H9 (cell line): ENCODE data around the gene VPS13C. TPM values are rescaled to one million over a fixed set of nuclear protein-coding genes. Genes with fewer than 3 reads are reported as not detected.

Experiments used
- DNase-seq: peaks from one replicate; pipeline ENCODE4 v3.0.0-alpha.2; 2017
- H2AFZ ChIP-seq: one replicate; pipeline ENCODE4 v1.6.1; 2013; ENCODE audit warnings: mild to moderate bottlenecking, low read length, control low read depth, moderate library complexity
- H2AK5ac ChIP-seq: 2 replicates; pipeline ENCODE4 v1.6.1; 2013; ENCODE audit warnings: low read length, control low read depth, mixed read lengths; ENCODE audit not compliant: insufficient read length
- H2BK120ac ChIP-seq: one replicate; pipeline ENCODE4 v1.6.1; 2013; ENCODE audit warnings: low read depth, mild to moderate bottlenecking, low read length, control low read depth, inconsistent platforms; ENCODE audit not compliant: poor library complexity, severe bottlenecking
- H2BK12ac ChIP-seq: 2 replicates; pipeline ENCODE4 v1.6.1; 2013; ENCODE audit warnings: low read length, control low read depth, mixed read lengths, low read depth; ENCODE audit not compliant: insufficient read length
- H2BK15ac ChIP-seq: 2 replicates; pipeline ENCODE4 v1.6.1; 2013; ENCODE audit warnings: low read depth, low read length, control low read depth
- H2BK20ac ChIP-seq: one replicate; pipeline ENCODE4 v1.6.1; 2013; ENCODE audit warnings: low read depth, mild to moderate bottlenecking, low read length, control low read depth, inconsistent platforms; ENCODE audit not compliant: poor library complexity, severe bottlenecking
- H2BK5ac ChIP-seq: 2 replicates; pipeline ENCODE4 v1.6.1; 2013; ENCODE audit warnings: low read length, control low read depth, mixed read lengths; ENCODE audit not compliant: insufficient read length
- H3K14ac ChIP-seq: 2 replicates; pipeline ENCODE4 v1.6.1; 2013; ENCODE audit warnings: low read length, control low read depth; ENCODE audit not compliant: insufficient read depth
- H3K18ac ChIP-seq: 2 replicates; pipeline ENCODE4 v1.6.1; 2013; ENCODE audit warnings: low read depth, mild to moderate bottlenecking, mixed read lengths, low read length, control low read depth; ENCODE audit not compliant: insufficient read length
- H3K23ac ChIP-seq: 2 replicates; pipeline ENCODE4 v1.6.1; 2013; ENCODE audit warnings: low read length, control low read depth, mixed read lengths, low read depth; ENCODE audit not compliant: insufficient read length
- H3K23me2 ChIP-seq: 2 replicates; pipeline ENCODE4 v1.6.1; 2013; ENCODE audit warnings: low read depth, mild to moderate bottlenecking, mixed read lengths, low read length, control low read depth; ENCODE audit not compliant: insufficient read length, poor library complexity, severe bottlenecking
- H3K27ac ChIP-seq: 2 replicates; pipeline ENCODE4 v1.5.1; 2013; ENCODE audit warnings: low read length, control low read depth, mixed read lengths, low read depth; ENCODE audit not compliant: insufficient read length
- H3K27me3 ChIP-seq: 2 replicates; pipeline ENCODE4 v1.6.1; 2013; ENCODE audit warnings: low read length, control low read depth, inconsistent platforms; ENCODE audit not compliant: insufficient read depth
- H3K4ac ChIP-seq: 2 replicates; pipeline ENCODE4 v1.6.1; 2013; ENCODE audit warnings: low read depth, mild to moderate bottlenecking, control low read depth, inconsistent platforms, low read length, moderate library complexity
- H3K4me1 ChIP-seq: 2 replicates; pipeline ENCODE4 v1.6.1; 2013; ENCODE audit warnings: low read length, control low read depth, inconsistent platforms; ENCODE audit not compliant: insufficient read depth
- H3K4me2 ChIP-seq: 2 replicates; pipeline ENCODE4 v1.6.1; 2013; ENCODE audit warnings: low read length, control low read depth, mixed read lengths; ENCODE audit not compliant: insufficient read length, insufficient read depth
- H3K56ac ChIP-seq: 2 replicates; pipeline ENCODE4 v1.6.1; 2013; ENCODE audit warnings: low read depth, mild to moderate bottlenecking, mixed read lengths, low read length, control low read depth; ENCODE audit not compliant: insufficient read length
- H3K79me1 ChIP-seq: 2 replicates; pipeline ENCODE4 v1.6.1; 2013; ENCODE audit warnings: low read depth, mild to moderate bottlenecking, moderate library complexity, low read length, control low read depth, inconsistent platforms; ENCODE audit not compliant: insufficient read depth, poor library complexity, severe bottlenecking
- H3K79me2 ChIP-seq: 2 replicates; pipeline ENCODE4 v1.6.1; 2013; ENCODE audit warnings: low read length, control low read depth, inconsistent platforms; ENCODE audit not compliant: insufficient read depth
- H3K9ac ChIP-seq: 2 replicates; pipeline ENCODE4 v1.6.1; 2013; ENCODE audit warnings: low read length, control low read depth, mixed read lengths; ENCODE audit not compliant: insufficient read length; ENCODE audit errors: extremely low read depth
- H3K9me3 ChIP-seq: one replicate; pipeline ENCODE4 v1.6.1; 2013; ENCODE audit warnings: low read depth, low read length, inconsistent platforms; ENCODE audit not compliant: control insufficient read depth
- H3T11ph ChIP-seq: one replicate; pipeline ENCODE4 v1.6.1; 2013; ENCODE audit warnings: mild to moderate bottlenecking, low read length, control low read depth, inconsistent platforms
- H4K20me1 ChIP-seq: one replicate; pipeline ENCODE4 v1.6.1; 2013; ENCODE audit not compliant: control insufficient read depth, insufficient read length, insufficient read depth
- H4K5ac ChIP-seq: 2 replicates; pipeline ENCODE4 v1.6.1; 2013; ENCODE audit warnings: low read depth, mild to moderate bottlenecking, mixed read lengths, low read length, control low read depth; ENCODE audit not compliant: insufficient read length
- H4K8ac ChIP-seq: replicated peaks from 2 replicates; pipeline ENCODE4 v1.6.1; 2013; ENCODE audit warnings: low read length, control low read depth, mixed read lengths, low read depth; ENCODE audit not compliant: insufficient read length
- H4K91ac ChIP-seq: 2 replicates; pipeline ENCODE4 v1.6.1; 2013; ENCODE audit warnings: low read depth, mild to moderate bottlenecking, moderate library complexity, mixed read lengths, low read length, control low read depth; ENCODE audit not compliant: insufficient read length
- H3K27ac Mint-ChIP-seq, 3 experiments: 2 replicates in 2 of 3; 3 replicates in 1 of 3; pipeline ENCODE4 v1.8.0; 2020 to 2021; ENCODE audit warnings: mixed read lengths in 3 of 3, mild to moderate bottlenecking in 1 of 3, moderate library complexity in 1 of 3
- H3K27me3 Mint-ChIP-seq: 2 replicates; pipeline ENCODE4 v1.8.0; 2021; ENCODE audit warnings: low read depth, mild to moderate bottlenecking, moderate library complexity, mixed read lengths
- H3K36me3 Mint-ChIP-seq, 3 experiments: 2 replicates in 2 of 3; 3 replicates in 1 of 3; pipeline ENCODE4 v1.8.0; 2020 to 2021; ENCODE audit warnings: low read depth in 3 of 3, mixed read lengths in 3 of 3; ENCODE audit not compliant: insufficient read depth in 1 of 3
- H3K4me1 Mint-ChIP-seq, 2 experiments: 2 replicates each; pipeline ENCODE4 v1.8.0; 2020; ENCODE audit warnings: mixed read lengths in 2 of 2
- H3K4me3 Mint-ChIP-seq, 2 experiments: 2 replicates in 1 of 2; 3 replicates in 1 of 2; pipeline ENCODE4 v1.8.0; 2020 to 2021; ENCODE audit warnings: mild to moderate bottlenecking in 2 of 2, mixed read lengths in 2 of 2, moderate library complexity in 1 of 2
- H3K9me3 Mint-ChIP-seq, 2 experiments: 2 replicates in 1 of 2; 3 replicates in 1 of 2; pipeline ENCODE4 v1.8.0; 2020; ENCODE audit warnings: mild to moderate bottlenecking in 2 of 2, mixed read lengths in 2 of 2, moderate library complexity in 1 of 2
- CTCF ChIP-seq: fragments of 200-600 bp; sonication (generic); conservative IDR thresholded peaks from 3 replicates; pipeline ENCODE4 v1.8.0; 2021; ENCODE audit warnings: antibody characterized with exemption, mild to moderate bottlenecking
- WGBS: extraction: QIAGEN DNeasy Blood & Tissue Kit; methylation state at CpG from one replicate; pipeline ENCODE4 v1.1.7; 2013; ENCODE audit warnings: missing lambda C conversion rate, low lambda C conversion rate, mixed read lengths; ENCODE audit not compliant: insufficient read length; ENCODE audit errors: extremely low coverage; 5-methylcytosine and 5-hydroxymethylcytosine counted together
- total RNA-seq: library from RNA; stranded (reverse); gene quantifications from 2 replicates; pipeline ENCODE4 v1.2.1, GENCODE V29; 2021

Gene VPS13C
- total RNA-seq, 1 experiment from 2014 or later: 14.2 TPM

- H2BK120ac ChIP-seq: no peak overlapping the region
- H3K9me3 Mint-ChIP-seq: no peaks in the 10 kb centered on the region
- no peak overlapping the region for H4K8ac ChIP-seq
- H3K79me2 ChIP-seq: no peaks in the 10 kb centered on the region
- H3K4me2 ChIP-seq: no peak overlapping the region
- no peak overlapping the region for H2AK5ac ChIP-seq
- H3T11ph ChIP-seq: no peak overlapping the region
- H3K27ac ChIP-seq: no peak overlapping the region
- H3K4me3 Mint-ChIP-seq: no peak overlapping the region
- no peak overlapping the region for H3K27ac Mint-ChIP-seq
- TF ChIP-seq CTCF: no peak
- no peak overlapping the region for H3K4ac ChIP-seq
- no peaks in the 10 kb centered on the region for H3K9me3 ChIP-seq
- H3K4me1 Mint-ChIP-seq: peaks cover 0 to 3% of the 10 kb centered on the region in 2 experiments; a peak in 1 of 4 replicates
- H3K4me1 ChIP-seq: no peaks in the 10 kb centered on the region
- no peaks in the 10 kb centered on the region for H3K23me2 ChIP-seq
- no peak overlapping the region for H3K9ac ChIP-seq
- no CpG with 5 or more reads among the region's 4 CpGs for WGBS
- H2BK15ac ChIP-seq: no peak overlapping the region
- no peaks in the 10 kb centered on the region for H3K27me3 ChIP-seq
- H3K36me3 Mint-ChIP-seq: no peaks in the 10 kb centered on the region; a peak in 1 of 7 replicates
- no peak overlapping the region for H4K5ac ChIP-seq
- H3K56ac ChIP-seq: no peak overlapping the region
- H4K20me1 ChIP-seq: no peaks in the 10 kb centered on the region
- H3K23ac ChIP-seq: no peak overlapping the region
- H2BK12ac ChIP-seq: no peak overlapping the region
- H3K79me1 ChIP-seq: no peaks in the 10 kb centered on the region
- DNase-seq: no peak
- H4K91ac ChIP-seq: no peak overlapping the region
- H2BK20ac ChIP-seq: no peak overlapping the region
- no peaks in the 10 kb centered on the region for H3K27me3 Mint-ChIP-seq
- no peak overlapping the region for H3K18ac ChIP-seq
- no peak overlapping the region for H2BK5ac ChIP-seq
- H3K14ac ChIP-seq: no peak overlapping the region
- no peak overlapping the region for H2AFZ ChIP-seq
Observed at GRCh38 chr15:61936528-61937195, 123.6 kb downstream of the VPS13C start.
